Measurements from ENCODE around the gene TIAM2.

- TF ChIP-seq ZZZ3 (IDR thresholded peaks at IDR 0.05; ENCODE audit: control insufficient read depth, insufficient read length, low read depth): no peak
- no peak for TF ChIP-seq HCFC1 (IDR thresholded peaks at IDR 0.05; ENCODE audit: low read length)
- no peak for TF ChIP-seq POLR2A (IDR thresholded peaks at IDR 0.05; ENCODE audit: low read depth, low read length)
- TF ChIP-seq, protein P1, sequence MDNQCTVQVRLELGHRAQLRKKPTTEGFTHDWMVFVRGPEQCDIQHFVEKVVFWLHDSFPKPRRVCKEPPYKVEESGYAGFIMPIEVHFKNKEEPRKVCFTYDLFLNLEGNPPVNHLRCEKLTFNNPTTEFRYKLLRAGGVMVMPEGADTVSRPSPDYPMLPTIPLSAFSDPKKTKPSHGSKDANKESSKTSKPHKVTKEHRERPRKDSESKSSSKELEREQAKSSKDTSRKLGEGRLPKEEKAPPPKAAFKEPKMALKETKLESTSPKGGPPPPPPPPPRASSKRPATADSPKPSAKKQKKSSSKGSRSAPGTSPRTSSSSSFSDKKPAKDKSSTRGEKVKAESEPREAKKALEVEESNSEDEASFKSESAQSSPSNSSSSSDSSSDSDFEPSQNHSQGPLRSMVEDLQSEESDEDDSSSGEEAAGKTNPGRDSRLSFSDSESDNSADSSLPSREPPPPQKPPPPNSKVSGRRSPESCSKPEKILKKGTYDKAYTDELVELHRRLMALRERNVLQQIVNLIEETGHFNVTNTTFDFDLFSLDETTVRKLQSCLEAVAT (IDR thresholded peaks at IDR 0.05): no peak
- no peak for TF ChIP-seq USF1 (IDR thresholded peaks at IDR 0.05; ENCODE audit: borderline replicate concordance, extremely low read length, insufficient read depth, low read depth, low read length)
- TF ChIP-seq JUND (IDR thresholded peaks at IDR 0.05; ENCODE audit: low read depth, low read length): no peak
These were observed 188.0 kb downstream of the TIAM2 start for GRCh38 chr6:155183095-155183494.

All from GM12878 (cell line).